ENCODE results near the gene DNAH10.
A peak's percentile ranks its signal among the peaks of the same experiment; 100 is the strongest.

DNAH10 gene

DNA sequence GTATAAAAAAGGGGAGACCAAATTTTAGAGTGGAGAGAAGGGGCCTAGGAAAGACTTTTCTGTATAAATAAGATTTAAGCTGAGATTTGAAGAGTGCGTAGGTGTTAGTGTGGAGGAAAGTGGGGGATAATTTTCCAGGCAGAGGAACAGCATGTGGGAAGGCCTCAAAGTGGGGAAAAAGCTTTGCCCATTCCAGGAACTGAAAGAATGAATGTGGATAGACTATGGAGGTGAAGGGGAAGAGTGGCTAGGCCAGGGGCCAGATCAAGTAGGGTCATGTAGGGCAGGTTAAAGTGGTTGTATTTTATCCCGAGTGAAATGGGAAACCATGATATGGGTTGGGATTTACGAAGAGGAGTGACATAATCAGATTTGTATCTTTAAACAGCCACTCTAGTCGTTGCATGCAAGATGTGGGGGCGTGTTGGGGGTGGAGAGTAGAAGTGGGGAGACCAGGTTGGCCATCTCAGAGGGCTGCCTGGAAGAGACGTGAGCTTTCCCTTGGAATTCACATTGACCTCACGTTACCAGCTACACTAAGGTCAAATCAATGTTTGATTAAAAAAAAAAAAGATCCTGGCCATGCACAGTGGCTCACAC is 214.2 kb downstream of the DNAH10 start:
- no peak for DNase-seq (ENCODE audit: low read depth)
- no peak overlapping the region for H3K4me3 ChIP-seq (ENCODE audit: low read depth, low read length)
- TF ChIP-seq, protein P1, sequence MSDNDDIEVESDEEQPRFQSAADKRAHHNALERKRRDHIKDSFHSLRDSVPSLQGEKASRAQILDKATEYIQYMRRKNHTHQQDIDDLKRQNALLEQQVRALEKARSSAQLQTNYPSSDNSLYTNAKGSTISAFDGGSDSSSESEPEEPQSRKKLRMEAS (IDR thresholded peaks at IDR 0.05; ENCODE audit: low read depth, low read length), result no peak
- no peak for TF ChIP-seq CTCF (IDR thresholded peaks at IDR 0.05; ENCODE audit: low read depth, low read length)

DNA sequence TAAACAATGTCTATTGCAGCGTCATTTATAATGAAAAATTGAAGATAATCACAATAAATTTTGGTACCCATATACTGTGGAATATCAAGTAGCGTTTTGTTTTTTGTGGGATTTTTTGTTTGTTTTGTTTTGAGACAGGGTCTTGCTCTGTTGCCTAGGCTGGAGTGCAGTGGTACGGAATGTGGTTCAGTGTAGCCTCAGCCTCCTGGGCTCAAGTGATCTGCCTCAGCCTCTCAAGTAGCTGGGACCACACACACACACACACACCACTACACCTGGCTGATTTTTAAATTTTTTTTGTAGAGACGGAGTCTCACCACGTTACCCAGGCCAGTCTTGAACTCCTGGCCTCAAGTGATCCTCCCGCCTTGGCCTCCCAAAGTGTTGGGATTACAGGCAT is 217.5 kb downstream of the DNAH10 start:
- TF ChIP-seq, protein P1 (IDR thresholded peaks at IDR 0.05; ENCODE audit: low read depth, low read length), result no peak
- TF ChIP-seq MYC (IDR thresholded peaks at IDR 0.05; ENCODE audit: low read depth, low read length) (no peak), POLR2A (IDR thresholded peaks at IDR 0.05; ENCODE audit: extremely low read depth, insufficient read length) (no peak), CTCF (IDR thresholded peaks at IDR 0.05; ENCODE audit: low read depth, low read length) (no peak)
- DNase-seq (ENCODE audit: low read depth), result no peak

DNA sequence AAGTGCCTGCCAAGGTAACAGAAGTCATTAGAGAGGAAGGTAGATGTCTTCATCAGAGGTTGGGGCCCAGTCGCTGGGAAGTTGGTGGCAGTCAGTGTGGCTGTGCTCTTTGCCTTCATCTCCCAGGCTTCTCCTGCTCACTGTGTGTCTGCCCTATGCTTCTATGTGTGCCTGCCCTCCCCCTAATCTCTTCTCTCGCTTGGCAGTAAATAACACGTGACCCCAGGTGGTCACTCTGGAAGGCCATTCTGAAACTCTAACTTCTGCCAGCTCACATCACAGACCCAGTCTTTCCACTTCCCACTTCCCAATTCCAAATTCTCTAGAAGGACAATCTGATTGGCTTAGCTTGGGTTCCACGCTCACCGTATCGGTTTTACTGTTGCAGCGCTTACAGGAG is 220.2 kb downstream of the DNAH10 start:
- TF ChIP-seq CTCF (IDR thresholded peaks at IDR 0.05; ENCODE audit: low read depth, low read length) (no peak), MYC (IDR thresholded peaks at IDR 0.05; ENCODE audit: low read depth, low read length) (no peak), POLR2A (IDR thresholded peaks at IDR 0.05; ENCODE audit: extremely low read depth, insufficient read length) (no peak)
- TF ChIP-seq, protein P1 (IDR thresholded peaks at IDR 0.05; ENCODE audit: low read depth, low read length), result no peak
- no peak overlapping the region for H3K4me3 ChIP-seq (ENCODE audit: low read depth, low read length)
- DNase-seq (ENCODE audit: low read depth), result no peak

More for the DNA sequence above, 217.5 kb downstream of the DNAH10 start:
- no peak overlapping the region for H3K4me3 ChIP-seq (ENCODE audit: low read depth, low read length)

DNA sequence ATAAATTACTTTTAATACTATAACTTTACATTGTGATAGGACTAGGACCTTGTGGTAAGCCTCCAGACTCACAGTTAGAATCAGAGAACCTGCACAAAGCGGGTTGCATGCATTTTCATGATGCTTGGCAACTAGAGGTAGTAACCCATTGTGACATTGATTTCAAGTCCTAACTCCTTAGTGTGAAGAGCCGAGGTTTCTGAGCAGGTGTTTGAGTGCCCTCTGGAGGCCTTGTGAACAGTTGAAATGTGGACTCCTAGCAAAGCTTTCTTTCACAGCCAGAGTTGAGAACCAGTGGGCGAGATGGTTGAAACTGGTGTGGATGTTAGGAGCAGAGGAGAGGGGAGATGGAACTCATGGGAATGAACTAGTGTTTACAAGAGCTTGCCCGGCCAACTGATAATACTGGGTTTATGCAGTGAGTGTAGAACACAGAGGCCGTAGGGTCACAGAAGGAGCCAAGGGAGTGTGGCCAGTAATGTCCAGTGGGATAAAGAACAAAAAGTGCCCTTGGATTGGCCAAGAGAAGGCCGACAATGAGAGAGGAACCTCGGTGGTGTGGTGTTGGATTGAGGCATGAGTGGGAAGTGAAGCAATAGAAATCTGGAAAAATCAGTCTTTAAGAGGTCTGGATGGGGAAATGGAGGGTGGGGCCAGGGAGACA is 221.9 kb downstream of the DNAH10 start:
- H3K4me3 ChIP-seq (ENCODE audit: low read depth, low read length), result no peak overlapping the region
- TF ChIP-seq, protein P1 (IDR thresholded peaks at IDR 0.05; ENCODE audit: low read depth, low read length), result peak; percentile 48
- TF ChIP-seq CTCF (IDR thresholded peaks at IDR 0.05; ENCODE audit: low read depth, low read length) (peak; percentile 76), MYC (IDR thresholded peaks at IDR 0.05; ENCODE audit: low read depth, low read length) (no peak; the same call in 1 of the 2 replicates)
- peak; percentile 79 for DNase-seq (ENCODE audit: low read depth)

DNA sequence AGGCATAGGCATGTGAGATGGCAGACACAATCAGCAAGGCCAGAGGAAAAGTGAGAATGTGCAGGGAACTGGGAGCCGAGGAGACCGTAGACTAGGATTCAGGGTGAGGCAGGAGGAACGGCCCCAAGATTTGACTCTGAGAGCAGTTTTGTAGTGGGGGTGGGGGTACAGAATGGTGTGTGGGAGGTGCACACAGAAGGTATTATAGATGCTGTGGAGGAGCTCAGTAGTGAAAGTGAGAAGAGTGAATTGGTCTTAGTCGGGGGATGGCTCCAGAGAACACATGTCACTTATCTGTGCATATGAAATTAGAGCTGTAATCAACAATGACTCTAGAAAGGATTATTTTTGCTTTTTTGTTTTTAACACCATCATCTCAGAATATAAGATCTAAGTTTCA is 222.8 kb downstream of the DNAH10 start:
- TF ChIP-seq POLR2A (IDR thresholded peaks at IDR 0.05; ENCODE audit: extremely low read depth, insufficient read length) (no peak), MYC (IDR thresholded peaks at IDR 0.05; ENCODE audit: low read depth, low read length) (no peak), CTCF (IDR thresholded peaks at IDR 0.05; ENCODE audit: low read depth, low read length) (no peak)
- TF ChIP-seq, protein P1 (IDR thresholded peaks at IDR 0.05; ENCODE audit: low read depth, low read length), result no peak
- DNase-seq (ENCODE audit: low read depth), result no peak
- no peak overlapping the region for H3K4me3 ChIP-seq (ENCODE audit: low read depth, low read length)

Measured in NB4 (cell line).